HG02763 (cell line): Measurements from ENCODE around the gene SLC38A7.
A peak's percentile ranks its signal among the peaks of the same experiment; 100 is the strongest.
"Not testable (repeated sequence)": the region's sequence is repeated elsewhere in the genome, so short reads cannot be mapped to it uniquely, and the experiment has no call there.

ENCODE experiments used
- ATAC-seq: cut with Tn5 transposase; IDR thresholded peaks from one replicate; pipeline ENCODE4 v1.9.1; 2021; ENCODE audit warnings: mild to moderate bottlenecking, moderate library complexity; ENCODE audit not compliant: unreplicated experiment

SLC38A7 gene

DNA sequence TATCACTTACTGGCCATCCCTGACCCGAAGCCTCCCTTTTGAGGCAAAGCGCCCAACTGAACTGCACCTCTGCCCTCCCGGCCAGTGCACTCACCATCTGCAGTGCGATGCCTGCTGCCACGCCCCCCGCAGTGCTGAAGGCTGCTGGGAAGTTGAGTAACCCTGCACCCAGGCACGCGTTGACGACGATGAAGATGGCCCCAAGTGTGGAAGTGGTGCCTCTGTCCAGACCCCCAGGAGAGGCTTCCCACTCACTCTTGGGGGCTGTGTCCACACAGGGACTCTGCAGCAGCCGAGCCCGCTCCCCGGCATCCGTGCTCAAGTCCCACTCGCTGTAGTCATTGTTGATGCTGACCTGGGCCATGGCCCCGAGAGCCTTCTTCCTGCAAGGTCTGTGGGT is 4.8 kb downstream of the SLC38A7 start:
- no peak for ATAC-seq

- ATAC-seq = no peak
Observed at GRCh38 chr16:58678716-58679115, 5.9 kb downstream of the SLC38A7 start.

DNA sequence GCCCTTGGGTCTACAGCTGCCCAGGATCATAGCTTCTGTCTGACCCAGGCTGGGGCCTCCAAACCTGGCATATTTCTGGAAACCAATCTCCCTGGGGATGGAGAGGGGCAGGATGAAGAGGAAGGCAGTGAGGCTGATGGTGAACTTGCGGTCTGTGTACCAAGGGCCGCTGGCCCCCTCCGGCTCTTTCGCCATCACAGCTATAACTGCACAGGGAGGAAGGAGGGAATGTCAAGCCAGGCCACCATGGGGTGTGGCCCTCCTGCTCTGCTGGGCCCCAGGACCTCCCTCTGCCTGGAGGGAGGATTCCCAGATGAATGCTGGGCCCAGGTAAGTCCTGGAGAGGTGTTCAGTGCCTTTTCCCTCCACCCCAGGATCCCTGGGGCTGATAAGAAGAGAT is 6.3 kb downstream of the SLC38A7 start:
- no peak for ATAC-seq

DNA sequence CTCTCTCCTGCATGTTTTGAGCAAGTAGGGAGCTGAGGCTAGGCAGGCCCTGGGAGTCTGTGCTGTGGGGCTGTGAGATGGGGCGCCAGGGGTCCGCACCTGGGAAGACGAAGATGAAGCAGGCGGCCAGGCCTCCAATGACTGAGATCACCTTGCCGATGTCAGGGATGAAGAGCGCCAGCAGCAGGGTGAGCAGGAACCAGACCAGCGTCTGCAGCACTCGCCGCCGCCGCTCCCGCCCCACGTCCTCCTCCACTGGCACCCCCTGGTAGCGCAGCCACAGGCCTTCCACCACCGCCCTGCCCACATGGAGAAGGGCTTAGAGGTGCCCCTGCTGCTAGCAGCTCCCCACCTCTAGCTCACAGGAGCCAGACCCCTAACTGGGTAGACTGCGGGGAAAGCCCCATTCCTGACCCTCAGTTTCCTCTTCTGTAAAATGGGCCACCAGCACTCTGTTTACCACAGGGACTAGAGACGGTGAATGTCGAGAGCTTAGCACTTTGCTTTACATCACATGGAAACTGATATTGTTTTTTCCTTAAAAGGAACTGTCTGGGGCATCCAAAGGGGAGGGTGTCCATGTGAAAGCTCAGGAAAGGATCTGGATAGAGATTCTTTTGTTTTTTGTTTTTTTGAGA is 13.5 kb downstream of the SLC38A7 start:
- ATAC-seq = no peak

DNA sequence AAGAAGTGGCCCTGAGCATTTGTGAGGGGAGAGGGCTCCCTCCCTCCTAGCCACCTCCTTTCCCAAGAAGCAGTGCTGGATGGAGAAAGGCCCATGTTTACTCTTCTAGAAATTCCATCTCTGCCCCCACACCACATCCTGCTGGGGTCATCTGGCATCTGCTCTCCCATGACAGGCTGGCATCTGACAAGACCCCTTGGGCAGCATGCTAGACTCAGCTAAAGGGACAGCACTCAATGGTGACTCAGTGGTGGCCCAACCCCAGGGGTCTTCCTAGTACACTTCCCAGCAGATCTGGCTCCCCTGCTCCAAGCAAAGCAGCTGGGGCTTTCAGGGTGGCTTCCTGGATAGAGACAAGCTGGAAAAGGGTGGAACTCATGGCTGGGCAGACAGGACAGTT is 14.4 kb downstream of the SLC38A7 start:
- no peak for ATAC-seq

GRCh38 chr16:58665200-58665599 is 19.4 kb downstream of the SLC38A7 start:
- no peak for ATAC-seq

DNA sequence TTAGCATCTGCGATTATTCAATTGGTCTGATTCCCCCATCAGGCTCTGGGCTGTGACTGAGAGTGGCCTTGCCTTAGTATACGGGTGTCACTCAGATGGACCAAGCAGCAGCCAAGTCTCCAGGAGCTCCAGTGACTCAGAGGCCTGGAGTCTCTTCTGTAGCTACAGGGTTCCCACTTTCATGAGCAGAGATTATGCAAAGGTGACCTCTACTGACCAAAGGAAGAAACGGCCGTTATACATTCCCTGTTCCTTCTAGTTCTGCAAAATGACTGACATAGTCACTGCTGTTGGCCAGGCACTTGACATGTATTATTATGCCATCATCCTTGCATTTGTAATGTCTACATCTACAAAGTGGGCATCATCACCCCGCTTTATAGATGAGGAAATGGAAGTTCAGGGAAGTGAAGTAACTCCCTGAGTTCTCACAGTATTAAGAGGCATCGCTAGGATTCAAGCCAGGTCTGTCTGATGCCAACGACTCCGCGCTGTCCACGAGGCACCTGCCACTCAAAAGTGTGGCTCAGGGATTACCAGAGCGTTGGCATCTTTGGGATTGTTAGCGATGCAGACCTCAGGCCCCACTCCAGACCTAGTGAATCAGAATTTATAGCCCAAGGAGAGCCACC is 23.3 kb downstream of the SLC38A7 start:
- ATAC-seq = peak; percentile 68

GRCh38 chr16:58659911-58660310 is 24.7 kb downstream of the SLC38A7 start:
- not testable (repeated sequence) for ATAC-seq

- no peak for ATAC-seq
Observed at GRCh38 chr16:58658796-58659211, 25.8 kb downstream of the SLC38A7 start.

- no peak for ATAC-seq
Observed at GRCh38 chr16:58656899-58657298, 27.7 kb downstream of the SLC38A7 start.

GRCh38 chr16:58655215-58655596 is 29.4 kb downstream of the SLC38A7 start:
- ATAC-seq = no peak

DNA sequence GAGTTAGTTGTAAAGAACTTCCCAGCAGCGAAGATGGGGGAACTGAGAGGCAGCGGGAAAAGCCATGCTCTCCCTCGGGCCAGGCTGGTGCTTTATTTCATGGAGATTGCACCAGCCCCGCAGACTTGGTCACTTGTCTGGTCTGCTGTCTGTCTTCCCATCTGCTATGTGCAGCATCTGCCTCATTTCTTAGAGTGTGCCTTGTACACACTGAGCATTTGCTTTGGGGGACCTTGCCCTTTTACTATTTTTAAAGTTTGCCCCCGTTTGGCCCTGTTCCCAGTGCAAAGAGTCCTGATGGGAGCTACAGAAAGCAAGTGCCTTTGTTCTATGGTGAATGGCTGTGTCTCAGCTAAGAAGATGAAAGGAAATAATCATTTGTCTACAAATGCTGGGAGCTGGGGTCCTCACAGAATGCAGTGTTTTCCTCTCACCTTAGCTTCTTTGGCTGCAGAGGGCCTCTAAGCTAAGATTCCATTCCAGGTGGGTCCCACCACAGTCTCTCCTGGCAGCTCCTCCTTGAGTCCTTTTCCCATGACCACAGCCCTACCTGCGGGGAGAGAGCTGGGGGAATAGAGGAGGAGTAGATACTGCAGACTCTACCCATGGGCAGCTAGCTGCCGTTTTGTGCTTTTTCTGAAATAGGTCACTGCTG is 29.9 kb downstream of the SLC38A7 start:
- no peak for ATAC-seq

DNA sequence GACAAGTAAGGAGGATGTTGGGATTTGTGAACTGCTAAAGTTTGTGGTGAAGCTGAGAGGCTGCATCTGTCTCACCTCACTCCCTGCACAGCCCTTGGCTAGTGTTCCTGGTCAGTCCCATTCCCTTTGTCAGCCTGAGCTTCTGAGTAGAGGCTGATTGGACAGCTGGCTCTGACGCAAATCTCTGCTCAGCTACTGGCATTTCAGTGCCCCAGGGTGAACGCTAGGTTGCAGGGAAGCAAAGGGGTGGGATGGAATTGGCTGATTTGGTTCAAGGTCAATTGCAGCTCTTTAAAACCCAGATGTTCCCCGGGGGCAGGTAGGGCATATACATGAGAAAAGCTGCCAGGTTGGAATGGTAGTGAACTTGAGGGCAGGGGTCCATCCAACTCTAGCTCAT is 31.8 kb downstream of the SLC38A7 start:
- no peak for ATAC-seq

- ATAC-seq = no peak
Observed at GRCh38 chr16:58651965-58652348, 32.6 kb downstream of the SLC38A7 start.

DNA sequence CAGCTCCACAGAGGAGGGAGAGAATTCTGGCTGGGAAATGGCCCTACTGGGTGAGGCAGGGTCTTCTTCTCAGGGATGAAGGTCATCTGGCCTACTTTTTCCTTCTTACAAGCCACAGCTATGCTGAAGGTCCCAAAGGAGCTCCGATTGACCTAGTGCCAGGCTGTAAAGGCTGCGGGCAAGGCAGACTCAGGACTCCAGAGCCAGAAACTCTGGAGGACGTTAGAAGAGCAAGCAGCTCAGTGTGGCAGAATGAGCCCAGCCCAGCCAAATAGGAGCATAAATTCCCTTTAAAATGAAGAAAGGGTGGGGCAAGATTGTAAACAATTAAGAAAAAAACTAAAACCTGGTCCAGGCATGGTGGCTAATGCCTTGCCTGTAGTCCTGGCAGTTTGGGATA is 34.9 kb downstream of the SLC38A7 start:
- ATAC-seq = no peak

DNA sequence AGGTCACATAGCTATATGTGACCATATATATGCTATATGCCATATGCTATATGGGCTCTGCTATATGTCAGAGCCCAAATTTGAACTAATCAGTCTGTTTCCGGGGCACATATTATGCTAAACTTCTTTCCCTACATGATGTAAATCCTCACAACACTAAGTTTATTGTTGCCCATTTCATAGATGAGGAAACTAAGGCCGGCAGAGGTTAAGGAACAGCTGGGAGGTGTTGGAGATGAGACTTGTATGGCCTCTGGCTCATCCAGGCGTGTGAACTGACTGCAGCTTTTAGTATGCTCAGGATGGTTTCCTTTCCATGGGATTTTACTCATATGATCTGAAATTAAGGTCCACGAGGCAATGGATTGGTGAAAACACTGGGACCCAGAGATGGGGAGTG is 37.5 kb downstream of the SLC38A7 start:
- no peak for ATAC-seq

DNA sequence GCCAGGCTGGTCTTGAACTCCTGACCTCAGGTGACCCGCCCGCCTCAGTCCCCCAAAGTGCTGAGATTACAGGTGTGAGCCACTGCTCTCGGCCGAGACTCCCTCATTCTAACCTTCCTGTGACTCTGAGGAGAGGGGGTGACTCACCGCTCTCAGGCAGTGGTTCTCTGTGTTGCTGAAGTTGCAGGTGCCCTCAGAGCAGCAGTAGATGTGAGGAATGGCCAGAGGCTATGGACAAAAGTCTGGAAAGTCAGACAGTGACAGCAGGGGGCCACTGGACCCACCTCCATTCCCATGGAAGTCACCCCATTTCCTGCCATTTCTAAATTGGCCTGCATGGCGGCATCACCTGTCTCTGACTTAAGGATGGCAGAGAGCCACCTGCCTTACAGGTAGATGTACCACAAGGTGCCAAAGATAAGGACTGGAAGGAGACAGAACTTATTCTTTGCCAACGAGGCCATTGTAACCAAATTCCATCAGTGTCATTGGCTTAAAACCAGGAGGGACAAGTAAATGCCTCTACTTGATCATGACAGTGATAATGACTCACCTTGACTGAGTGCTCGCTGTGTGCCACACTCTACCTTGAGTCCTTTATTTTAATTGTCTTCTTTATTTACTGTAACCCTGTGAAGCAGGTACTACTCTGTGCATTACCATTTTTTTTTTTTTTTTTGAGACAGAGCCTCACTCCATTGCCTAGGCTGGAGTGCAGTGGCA is 39.6 kb downstream of the SLC38A7 start:
- no peak for ATAC-seq

GRCh38 chr16:58644108-58644507 is 40.5 kb downstream of the SLC38A7 start:
- no peak for ATAC-seq

DNA sequence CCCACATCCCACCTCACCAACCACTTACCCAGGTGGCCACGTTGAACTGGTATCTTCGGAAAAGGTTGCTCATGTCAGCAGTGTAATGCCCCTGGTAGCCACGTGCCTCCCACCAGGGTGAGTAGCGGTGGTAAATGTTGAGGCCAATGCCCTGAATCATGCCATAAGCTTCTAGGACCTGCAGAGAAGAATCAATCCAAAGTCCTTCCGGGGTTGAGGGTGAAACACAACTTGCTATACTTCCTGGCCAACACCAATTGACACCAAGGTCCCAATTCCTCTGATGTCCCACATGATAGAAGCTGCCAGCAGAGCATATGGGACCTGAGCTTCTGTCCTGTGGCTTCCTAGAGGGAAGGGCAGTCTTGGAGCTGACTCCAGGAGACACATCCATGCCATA is 43.6 kb downstream of the SLC38A7 start:
- no peak for ATAC-seq

DNA sequence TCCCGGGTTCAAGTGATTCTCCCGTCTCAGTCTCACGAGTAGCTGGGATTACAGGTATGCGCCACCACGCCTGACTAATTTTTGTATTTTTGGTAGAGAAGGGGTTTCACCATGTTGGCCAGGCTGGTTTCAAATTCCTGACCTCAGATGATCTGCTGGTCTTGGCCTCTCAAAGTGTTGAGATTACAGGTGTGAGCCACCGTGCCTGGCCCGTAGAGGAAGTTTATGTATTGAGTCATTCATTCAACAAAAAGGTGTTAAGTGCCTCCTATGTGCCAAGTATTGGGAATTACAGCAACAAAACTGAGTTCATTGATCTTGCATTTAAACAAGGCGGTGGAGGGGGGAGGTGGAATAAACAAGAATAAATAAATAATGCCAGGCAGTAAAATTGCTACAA is 44.7 kb downstream of the SLC38A7 start:
- no peak for ATAC-seq

GRCh38 chr16:58639230-58639629 is 45.3 kb downstream of the SLC38A7 start:
- no peak for ATAC-seq
